IPS-NIHi7 (cell line): Measurements from ENCODE around the gene SPEF2.

ENCODE experiments used
- DNase-seq: peaks from one replicate; pipeline ENCODE4 v3.0.0; 2012; ENCODE audit warnings: mixed read lengths; ENCODE audit errors: extremely low spot score

Gene SPEF2

DNA sequence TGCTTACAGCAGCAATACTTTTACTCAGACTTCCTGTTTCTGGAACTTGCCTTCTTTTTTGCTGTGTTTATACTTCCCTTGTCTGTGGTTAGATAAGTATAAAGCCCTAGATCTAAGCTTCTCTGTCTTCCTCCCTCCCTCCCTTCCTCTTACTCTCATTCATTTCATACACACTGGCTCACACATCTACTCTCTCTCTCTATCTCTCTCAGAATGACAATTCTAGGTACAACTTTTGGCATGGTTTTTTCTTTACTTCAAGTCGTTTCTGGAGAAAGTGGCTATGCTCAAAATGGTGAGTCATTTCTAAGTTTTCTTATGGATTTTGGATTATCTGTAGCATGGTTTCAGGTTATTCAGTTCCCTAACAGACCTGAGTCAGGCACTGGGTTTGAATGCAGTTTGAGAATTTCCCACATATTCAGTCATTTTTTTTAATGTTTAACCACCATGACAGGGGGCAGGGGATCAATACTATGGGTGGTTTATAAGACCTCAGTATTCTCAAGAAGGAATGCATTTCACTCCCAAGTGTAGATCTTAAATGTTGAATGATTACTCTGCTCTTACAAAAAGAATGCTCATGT lies 239.2 kb downstream of the SPEF2 start, which contains the start of gene IL7R:
TSS of gene IL7R (plus strand) at position 127 of the 587 bp plus-strand sequence. CDS start at position 214, 87 bp downstream.
- no peak for DNase-seq

DNA sequence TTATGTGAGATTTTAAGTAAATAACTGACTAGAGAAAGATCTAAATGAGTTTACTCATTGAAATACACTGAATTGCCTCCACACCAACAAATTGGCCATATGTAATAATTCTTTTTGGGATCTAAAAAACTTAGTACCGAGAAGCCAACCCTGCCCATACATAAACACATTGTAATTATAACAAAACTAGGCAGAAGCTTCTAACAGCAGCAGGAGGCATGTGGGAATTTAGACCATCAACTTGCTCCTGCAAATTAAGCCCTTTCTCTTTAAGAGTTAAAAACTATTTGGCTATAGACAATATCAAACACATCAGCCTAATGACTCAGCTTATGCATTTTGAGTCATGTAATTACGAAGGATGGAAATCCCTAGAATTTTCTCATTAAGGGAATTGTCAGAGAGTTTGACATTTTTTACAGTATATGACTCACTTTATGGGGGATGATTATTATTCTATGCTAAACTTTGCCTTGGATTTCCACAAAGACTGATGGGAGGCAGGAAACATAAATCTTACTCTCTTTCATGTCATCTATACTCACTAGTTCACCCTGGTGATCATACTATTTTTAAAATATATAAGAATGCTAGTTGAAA lies 240.0 kb downstream of the SPEF2 start:
- no peak for DNase-seq

DNA sequence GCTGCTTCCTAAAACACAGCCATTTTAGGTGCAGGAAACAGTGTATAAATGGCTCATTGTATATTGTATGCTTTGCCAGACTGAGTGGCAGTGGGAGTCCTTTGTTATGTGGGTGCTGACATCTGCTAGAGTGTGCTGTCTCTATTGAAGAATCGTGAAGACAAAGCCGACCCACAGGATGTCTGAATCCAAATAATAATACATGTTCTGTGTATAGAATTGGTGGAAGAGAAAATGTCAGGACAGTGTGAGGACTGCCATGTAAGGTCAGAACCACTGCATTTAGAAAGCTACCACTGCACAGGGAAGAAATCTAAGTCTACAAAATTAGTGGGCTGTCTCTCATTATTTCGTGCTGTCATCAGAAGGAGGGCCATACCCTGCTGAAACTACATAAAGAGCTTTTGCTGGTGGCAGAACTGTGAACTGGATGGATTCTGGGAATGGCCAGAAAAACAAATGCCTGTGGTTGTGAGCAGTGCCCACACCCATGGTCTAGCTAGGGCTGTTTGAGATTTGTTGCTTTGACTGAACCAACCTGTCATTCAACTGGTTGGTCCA lies 241.5 kb downstream of the SPEF2 start:
- no peak for DNase-seq

DNA sequence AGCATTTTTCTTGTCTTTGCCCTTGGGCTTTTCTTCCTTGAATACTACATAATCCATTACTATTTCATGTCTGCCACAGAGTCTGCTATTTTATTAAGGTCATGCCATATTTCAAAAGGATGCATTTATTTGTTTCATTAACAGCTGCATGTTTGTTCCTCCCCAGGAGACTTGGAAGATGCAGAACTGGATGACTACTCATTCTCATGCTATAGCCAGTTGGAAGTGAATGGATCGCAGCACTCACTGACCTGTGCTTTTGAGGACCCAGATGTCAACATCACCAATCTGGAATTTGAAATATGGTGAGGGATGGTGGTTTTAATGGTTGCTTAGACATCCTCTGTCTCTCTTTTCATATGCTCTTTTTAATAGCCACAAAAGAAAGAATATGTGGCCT lies 243.0 kb downstream of the SPEF2 start:
- DNase-seq: no peak

DNA sequence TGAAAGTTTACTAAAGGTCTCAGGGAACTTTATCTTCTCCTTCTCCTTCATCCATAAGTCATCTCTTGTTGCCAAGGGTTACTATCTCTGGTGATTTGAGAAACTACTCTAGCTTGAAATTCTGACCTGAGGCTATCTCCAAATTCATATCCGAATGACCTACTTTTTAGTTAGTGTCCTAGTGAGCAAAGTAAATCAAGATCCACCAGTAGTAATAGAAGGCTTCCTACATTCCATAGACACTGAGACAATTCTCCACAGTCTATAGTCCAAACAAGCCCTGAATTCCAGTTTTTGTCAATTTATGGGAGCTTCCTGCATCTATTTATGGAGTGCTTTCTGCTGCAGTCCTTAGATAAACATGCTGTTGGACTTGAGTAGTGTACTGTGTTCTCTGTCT lies 244.1 kb downstream of the SPEF2 start:
- DNase-seq: no peak

DNA sequence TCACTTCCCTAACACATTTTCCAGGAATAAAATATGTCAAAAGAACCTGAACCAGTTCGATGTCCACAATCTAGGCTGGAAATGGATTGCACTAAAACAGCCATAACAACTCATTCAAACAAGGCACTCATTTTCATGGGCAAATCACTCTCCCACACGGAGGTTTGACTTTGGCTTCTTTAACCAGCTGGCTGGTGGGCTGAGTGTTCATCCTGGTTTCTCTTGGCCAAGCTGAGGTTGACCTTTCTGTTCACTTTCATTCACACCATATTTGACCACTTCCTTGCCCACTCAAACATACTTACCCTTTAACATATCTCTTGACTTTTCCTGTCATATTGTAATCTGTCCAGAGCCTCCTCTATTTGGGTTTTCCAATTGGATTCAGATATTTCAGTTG lies 244.5 kb downstream of the SPEF2 start:
- no peak for DNase-seq

DNA sequence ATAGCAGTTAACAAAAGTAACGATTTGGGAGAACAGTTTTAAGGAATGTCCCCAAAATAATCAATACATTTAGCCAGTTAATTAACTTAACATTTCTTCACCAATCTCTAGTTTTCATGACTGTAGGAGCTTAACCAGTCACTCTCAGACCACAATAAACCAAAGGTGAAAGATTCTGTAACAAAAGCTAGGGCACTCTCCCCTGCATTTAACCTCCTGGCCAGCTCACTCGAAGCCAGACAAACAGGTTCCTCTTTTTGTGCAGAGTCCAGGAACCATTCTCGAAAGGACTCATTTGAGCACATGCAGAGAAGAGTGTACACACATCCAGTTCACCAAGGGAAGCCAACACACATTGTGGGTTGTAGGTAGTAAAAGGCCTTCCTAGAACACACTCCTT lies 245.5 kb downstream of the SPEF2 start:
- DNase-seq: no peak
